Adipose tissue (tissue), 3 donors: ENCODE data around the gene PSME2. TPM values are rescaled to one million over a fixed set of nuclear protein-coding genes. Genes with fewer than 3 reads are reported as not detected.

ENCODE experiments used
- H3K27ac ChIP-seq: one replicate; pipeline ENCODE4 v1.5.1; 2013; ENCODE audit warnings: low read depth, low read length
- WGBS, 3 donors: extraction: QIAGEN DNeasy Blood & Tissue Kit; methylation state at CpG; one replicate each; pipeline ENCODE4 v1.1.7; 2013; 5-methylcytosine and 5-hydroxymethylcytosine counted together
- polyA plus RNA-seq, 3 donors: library from polyadenylated mRNA; stranded (reverse); fragments of 200-250 nt; gene quantifications; one replicate each; pipeline ENCODE4 v1.2.3, GENCODE V29; 2013
- donor health status: healthy with polysubstance abuse.
- donor health status: Bipolar disorder and iron deficiency.
- donor health status: healthy.

The PSME2 gene
- polyA plus RNA-seq, 3 donors: 73.7 to 193 (median 107) TPM

DNA sequence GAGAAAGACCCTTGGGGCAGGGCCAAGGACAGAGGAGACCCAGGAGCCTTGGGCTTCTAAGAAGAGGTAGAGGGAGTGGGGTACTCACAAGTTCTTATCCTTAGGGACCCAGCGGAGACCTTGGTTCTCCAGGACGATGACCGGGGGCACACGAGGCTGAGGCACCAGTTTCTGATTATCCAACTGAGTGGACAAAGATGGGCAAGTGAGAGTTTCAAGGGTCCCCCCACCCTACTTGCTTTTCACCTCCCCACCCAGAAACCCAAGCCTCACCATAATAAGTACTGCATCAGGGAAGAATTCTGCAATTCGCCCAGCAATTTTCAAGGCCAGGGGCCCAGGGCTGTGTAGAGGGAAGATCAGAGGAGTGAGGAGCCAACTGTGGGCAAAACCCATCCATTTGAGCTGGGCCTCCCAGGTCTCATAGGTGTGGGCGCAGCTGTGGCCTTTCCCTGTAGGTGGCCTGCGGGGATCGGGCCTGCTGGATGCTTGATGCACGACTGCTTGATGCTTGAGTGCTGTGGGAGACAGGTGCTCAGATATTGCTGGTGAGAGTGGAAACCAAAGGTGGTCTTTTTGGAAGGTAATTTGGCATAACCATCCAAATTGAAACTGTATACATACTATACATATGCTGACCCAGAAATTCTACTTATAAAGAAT is 7.0 kb downstream of the PSME2 start:
- 66 to 93% (median 89%) methylated on average over 9 of the region's 9 CpGs for WGBS, 3 donors
- no peak overlapping the region for H3K27ac ChIP-seq

DNA sequence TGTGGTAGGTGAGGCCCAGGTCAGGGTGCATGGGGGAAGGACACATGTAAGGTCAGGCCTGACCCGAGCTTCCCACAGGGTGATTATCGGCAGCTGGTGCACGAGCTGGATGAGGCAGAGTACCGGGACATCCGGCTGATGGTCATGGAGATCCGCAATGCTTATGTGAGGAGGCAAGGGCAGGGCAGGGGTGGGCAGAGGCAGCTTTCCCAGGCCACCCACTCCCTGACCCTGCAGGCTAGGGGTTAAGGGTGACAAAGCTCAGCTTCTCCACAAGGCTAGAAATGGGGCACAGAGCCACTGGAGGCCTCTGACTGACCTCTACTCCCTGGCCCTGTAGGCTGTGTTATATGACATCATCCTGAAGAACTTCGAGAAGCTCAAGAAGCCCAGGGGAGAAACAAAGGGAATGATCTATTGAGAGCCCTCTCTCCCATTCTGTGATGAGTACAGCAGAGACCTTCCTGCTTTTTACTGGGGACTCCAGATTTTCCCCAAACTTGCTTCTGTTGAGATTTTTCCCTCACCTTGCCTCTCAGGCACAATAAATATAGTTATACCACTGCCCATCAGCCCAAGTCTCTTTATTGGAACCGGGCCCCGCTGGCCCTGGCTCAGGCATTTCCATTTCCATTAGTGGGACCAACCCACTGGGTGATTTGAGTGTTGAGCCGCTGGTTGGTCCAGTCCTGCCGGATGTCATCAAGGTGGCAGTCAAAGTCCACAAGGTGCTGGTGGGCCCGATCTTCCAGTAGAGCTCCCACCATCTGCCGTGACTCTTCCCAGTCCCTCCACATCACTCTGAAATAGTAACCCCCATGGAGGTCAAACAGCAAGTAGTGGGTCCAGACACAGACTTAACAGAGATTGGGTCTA is 7.8 kb downstream of the PSME2 start:
- H3K27ac ChIP-seq: no peak overlapping the region
- WGBS, 3 donors: 73 to 85% (median 76%) methylated on average over 13 of the region's 13 CpGs

GRCh38 chr14:24137529-24138395 is 8.6 kb downstream of the PSME2 start:
- whole genome bisulfite sequencing, 3 donors: 87 to 93% (median 88%) methylated on average over 8 of the region's 8 CpGs
- no peak overlapping the region for H3K27ac ChIP-seq

DNA sequence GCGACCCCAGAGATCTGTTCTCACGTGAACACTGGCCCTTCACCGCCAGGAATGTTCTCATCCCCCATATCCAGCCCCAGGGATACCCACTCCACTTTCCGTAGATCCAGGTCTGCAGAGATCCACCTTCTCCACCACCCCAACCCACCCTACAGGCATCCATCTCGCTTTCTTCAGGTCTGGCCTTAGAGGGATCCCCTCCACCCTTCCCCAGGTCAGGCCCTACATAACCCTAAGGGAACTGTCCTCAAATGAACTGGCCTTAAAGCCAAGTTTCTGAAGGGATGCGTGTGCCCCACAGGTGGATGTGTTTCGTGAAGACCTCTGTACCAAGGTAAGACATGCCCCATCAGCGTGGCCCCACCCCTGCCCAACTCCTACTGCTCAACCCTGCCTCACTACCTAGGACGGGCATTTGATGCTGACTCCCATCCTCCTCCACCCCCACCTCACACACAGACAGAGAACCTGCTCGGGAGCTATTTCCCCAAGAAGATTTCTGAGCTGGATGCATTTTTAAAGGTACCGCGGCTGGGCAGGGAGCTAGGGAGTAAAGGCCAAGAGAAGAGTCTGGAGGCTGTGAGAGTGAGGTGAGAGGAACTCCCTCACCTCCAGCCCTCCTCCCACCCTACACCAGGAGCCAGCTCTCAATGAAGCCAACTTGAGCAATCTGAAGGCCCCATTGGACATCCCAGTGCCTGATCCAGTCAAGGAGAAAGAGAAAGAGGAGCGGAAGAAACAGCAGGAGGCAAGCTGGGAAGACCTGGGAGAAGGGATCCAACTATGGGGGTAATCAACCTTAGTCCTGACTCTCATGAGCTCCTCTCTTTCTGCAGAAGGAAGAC is 9.5 kb downstream of the PSME2 start:
- no peak overlapping the region for H3K27ac ChIP-seq
- WGBS, 3 donors: 23 to 36% (median 35%) methylated on average over 13 of the region's 13 CpGs

DNA sequence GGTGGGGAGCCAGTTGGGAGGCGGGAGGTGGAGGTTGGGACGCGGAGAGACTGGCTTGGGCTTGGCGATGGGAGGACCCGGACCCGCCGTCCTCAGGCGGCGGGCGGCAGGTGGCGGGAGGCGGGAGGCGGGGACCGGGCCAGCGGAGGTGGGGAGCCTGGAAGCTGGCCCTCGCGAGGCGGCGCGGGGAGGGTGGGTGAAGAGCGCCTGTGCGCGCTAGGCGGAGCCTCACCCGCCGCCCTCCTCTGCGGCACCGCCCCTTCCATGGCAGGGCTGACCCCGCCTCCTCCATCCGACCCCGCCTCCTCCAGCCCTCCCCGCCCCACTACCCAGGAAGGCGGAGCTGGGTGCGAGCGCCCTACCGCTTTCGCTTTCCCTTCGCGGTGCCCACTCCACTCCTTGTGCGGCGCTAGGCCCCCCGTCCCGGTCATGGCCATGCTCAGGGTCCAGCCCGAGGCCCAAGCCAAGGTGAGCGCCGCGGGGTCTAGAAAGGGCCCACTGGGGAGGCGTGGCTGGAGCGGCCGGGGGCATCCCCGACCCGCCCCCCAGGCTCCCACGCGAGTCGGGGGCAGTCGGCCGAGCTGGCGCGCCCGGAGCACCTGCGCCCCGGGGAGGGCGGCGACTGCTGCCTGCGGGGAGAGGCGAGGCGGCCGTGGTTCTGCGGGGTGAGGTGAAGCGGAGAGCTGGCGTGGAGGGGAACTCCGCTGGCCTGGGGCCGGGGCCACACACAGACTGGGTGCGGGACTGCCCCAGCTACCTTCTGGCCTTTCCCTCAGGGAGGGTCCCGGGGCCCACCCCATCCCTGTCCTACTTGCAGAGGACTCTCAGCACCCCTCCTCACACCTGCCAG is 10.4 kb downstream of the PSME2 start, which contains the start of gene PSME1:
TSS of gene PSME1 (plus strand) at position 361 of the 850 bp plus-strand sequence. CDS start at position 430, 69 bp downstream.
- 0 to 1% (median 1%) methylated on average over 41 to 75 of the region's 75 CpGs for WGBS, 3 donors
- no peak within 1 kb of the TSS for H3K27ac ChIP-seq

DNA sequence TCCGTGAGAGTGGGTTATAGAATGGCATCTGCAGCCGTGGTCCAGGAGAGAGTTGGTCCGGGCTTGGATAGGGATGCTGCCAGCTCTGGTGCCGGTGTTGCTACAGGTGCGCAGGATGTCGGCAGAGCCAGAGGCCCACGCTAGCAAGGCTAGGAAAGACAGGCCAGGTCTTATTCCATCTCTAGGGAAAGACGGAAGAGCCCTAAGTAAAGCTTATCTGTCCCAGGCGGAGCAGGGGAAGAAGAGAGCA is 10.9 kb downstream of the PSME2 start:
- WGBS, 3 donors: 5 to 10% (median 7%) methylated on average over 9 of the region's 9 CpGs
- no peak overlapping the region for H3K27ac ChIP-seq

DNA sequence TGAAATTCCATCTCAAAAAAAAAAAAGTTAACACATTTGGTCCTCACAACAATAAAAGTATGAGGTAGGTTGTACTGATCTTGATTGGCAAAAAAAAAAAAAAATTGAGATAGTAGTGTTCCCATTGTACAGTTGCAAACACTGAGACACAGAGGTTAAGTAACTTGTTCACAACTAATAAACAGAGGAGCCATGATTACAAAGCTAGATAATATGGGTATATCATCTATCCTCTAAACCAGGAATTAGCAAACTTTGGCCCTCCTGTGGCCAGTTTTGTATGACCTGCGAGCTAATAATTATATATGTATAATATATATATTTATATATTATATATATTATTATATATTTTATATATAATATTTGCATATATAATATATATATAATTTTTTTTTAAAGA is 12.7 kb downstream of the PSME2 start:
- WGBS, 3 donors: 91 to 98% (median 92%) methylated on average over 1 of the region's 1 CpG
- no peak overlapping the region for H3K27ac ChIP-seq

- H3K27ac ChIP-seq: no peak overlapping the region
- 96 to 100% (median 99%) methylated on average over 2 of the region's 2 CpGs for WGBS, 3 donors
These were observed 13.4 kb downstream of the PSME2 start for GRCh38 chr14:24132976-24133375.

DNA sequence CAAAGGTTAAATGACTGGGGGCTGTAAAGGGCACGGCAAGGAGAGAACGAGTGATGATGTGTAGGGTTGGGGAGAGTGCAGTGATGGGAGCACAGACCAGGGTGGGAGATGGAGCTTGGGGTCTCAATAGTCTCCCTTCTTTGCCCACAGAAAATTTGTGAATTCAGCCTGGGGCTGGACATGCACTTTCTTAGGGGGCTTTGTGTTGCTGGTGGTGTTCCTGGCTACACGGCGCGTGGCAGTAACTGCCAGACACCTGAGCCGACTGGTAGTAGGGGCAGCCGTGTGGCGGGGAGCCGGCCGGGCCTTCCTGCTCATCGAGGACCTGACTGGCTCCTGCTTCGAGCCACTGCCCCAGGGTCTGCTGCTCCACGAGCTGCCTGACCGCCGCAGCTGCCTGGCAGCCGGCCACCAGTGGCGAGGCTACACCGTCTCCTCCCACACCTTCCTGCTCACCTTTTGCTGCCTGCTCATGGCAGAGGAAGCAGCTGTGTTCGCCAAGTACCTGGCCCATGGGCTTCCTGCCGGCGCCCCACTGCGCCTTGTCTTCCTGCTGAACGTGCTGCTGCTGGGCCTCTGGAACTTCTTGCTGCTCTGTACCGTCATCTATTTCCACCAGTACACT is 14.2 kb downstream of the PSME2 start:
- WGBS, 3 donors: 37 to 65% (median 57%) methylated on average over 23 to 24 of the region's 24 CpGs
- no peak overlapping the region for H3K27ac ChIP-seq

DNA sequence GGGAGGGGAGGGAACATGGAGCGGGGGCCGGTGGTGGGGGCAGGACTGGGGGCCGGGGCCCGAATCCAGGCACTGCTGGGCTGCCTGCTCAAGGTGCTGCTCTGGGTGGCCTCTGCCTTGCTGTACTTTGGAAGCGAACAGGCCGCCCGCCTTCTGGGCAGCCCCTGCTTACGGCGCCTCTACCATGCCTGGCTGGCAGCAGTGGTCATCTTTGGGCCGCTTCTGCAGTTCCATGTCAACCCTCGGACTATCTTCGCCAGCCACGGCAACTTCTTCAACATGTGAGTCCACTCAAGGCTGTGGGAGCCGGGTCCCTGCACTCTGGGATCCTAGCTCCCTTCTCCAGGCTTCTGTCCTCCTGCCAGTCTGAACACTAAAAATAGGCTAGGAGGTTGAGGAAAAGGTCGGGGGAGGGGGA is 14.9 kb downstream of the PSME2 start:
- WGBS, 3 donors: 48 to 81% (median 70%) methylated on average over 14 to 15 of the region's 15 CpGs
- H3K27ac ChIP-seq: no peak overlapping the region

- 30 to 53% (median 50%) methylated on average over 7 of the region's 7 CpGs for WGBS, 3 donors
- H3K27ac ChIP-seq: no peak overlapping the region
These were observed 15.5 kb downstream of the PSME2 start for GRCh38 chr14:24130717-24131548.

- 82 to 92% (median 89%) methylated on average over 5 of the region's 5 CpGs for WGBS, 3 donors
- no peak within 1 kb of the TSS for H3K27ac ChIP-seq
These were observed 16.1 kb downstream of the PSME2 start, which contains the start of gene FITM1 for GRCh38 chr14:24130380-24130716. Gene FITM1 (plus strand): TSS chr14:24130659. CDS start chr14:24131564, 905 bp downstream.

DNA sequence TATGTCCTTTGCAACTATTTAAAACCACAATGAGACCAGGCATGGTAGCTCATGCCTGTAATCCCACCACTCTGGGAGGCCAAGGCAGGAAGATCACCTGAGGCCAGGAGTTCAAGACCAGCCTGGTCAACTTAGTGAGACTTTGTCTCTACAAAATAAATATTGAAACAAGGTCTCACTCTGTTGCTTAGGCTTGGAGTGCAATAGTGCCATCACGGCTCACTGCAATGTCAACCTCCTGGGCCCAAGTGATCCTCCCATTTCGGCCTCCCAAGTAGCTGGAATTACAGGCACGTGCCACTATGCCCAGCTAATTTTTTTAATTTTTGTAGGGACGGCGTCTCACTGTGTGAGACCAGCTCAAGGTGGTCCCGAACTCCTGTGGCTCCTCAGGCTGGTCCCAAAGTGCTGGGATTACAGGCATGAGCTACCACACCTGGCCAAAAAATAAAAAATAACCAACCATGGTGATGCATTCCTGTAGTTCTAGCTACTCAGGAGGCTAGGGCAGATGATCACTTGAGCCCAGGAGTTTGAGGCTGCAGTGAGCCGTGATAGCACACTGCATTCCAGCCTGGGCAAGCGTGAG is 16.9 kb downstream of the PSME2 start:
- WGBS, 3 donors: 89 to 99% (median 96%) methylated on average over 8 of the region's 8 CpGs
- no peak overlapping the region for H3K27ac ChIP-seq

DNA sequence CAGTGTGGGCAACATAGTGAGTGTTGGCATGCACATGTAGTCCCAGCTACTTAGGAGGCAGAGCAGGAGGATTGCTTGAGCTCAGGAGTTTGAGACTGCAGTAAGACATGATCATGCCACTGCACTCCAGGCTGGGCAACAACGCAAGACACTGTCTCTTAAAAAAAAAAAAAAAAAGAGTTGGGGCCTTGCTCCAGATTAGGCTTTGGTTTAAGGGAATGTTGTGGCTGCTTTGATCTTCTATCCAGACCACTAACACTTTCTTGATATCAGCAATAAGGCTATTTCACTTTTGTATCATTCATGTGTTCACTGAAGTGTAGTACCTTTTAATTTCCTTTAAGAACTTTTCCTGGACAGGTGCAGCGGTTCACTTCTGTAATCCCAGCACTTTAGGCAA is 18.7 kb downstream of the PSME2 start:
- 90 to 96% (median 90%) methylated on average over 2 of the region's 2 CpGs for WGBS, 3 donors
- no peak overlapping the region for H3K27ac ChIP-seq

DNA sequence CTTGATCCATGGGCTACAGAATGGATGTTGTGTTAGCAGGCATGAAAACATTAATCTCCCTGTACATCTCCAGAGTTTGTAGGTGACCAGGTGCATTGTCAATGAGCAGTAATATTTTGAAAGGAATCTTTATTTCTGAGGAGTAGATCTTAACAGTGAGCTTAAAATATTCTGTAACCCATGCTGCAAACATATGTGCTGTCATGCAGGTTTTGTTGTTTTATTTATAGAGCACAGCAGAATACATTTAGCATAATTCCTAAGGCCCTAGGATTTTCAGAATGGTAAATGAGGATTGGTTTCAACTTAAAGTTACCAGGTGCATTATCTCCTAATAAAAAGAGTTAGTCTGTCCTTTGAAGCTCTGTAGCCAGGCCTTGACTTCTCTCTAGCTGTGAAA is 19.5 kb downstream of the PSME2 start:
- H3K27ac ChIP-seq: no peak overlapping the region
